Hepatic stellate cell (primary cell): ENCODE data around the gene KDM5A.
"Not testable (repeated sequence)": the region's sequence is repeated elsewhere in the genome, so short reads cannot be mapped to it uniquely, and the experiment has no call there.

Experiments used
- DNase-seq: peaks from one replicate; pipeline ENCODE4 v3.0.0; 2011; ENCODE audit warnings: low spot score

The KDM5A gene

GRCh38 chr12:238736-239398, 150.3 kb downstream of the KDM5A start:
- no peak for DNase-seq

GRCh38 chr12:238116-238515, 151.0 kb downstream of the KDM5A start:
- DNase-seq: no peak

- no peak for DNase-seq
Measured at GRCh38 chr12:237026-237815, 151.9 kb downstream of the KDM5A start.

DNA sequence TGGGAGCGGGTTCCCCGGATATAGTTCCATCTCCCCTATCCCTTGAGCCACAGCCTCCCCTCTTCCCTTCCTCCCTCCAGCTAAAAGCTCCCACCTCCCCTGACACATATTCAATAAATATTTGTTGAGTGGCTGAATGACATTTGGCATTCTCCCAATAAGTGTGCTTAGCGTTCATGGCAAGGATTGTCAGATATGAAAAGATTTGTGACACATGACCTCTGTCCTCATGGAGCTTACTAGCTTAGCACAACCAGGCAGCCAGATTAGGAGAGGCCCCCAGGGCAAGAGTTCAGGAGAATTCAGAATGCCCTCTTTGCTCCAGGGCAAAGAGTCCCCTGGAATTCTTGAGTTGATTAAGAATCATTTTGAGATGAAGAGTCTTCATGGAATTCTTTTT, 152.7 kb downstream of the KDM5A start:
- DNase-seq: no peak

DNA sequence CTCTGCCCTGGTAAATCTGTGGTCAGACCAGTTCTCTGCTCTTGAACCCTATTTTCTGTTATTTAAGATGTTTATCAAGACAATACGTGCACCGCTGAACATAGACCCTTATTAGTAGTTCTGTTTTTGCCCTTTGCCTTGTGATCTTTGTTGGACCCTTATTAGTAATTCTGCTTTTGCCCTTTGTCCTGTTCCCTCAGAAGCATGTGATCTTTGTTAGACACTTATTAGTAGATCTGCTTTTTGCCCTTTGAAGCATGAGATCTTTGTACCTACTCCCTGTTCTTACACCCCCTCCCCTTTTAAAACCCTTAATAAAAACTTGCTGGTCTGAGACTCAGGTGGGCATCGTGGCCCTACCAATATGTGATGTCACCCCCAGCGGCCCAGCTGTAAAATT, 153.2 kb downstream of the KDM5A start:
- DNase-seq: not testable (repeated sequence)

DNA sequence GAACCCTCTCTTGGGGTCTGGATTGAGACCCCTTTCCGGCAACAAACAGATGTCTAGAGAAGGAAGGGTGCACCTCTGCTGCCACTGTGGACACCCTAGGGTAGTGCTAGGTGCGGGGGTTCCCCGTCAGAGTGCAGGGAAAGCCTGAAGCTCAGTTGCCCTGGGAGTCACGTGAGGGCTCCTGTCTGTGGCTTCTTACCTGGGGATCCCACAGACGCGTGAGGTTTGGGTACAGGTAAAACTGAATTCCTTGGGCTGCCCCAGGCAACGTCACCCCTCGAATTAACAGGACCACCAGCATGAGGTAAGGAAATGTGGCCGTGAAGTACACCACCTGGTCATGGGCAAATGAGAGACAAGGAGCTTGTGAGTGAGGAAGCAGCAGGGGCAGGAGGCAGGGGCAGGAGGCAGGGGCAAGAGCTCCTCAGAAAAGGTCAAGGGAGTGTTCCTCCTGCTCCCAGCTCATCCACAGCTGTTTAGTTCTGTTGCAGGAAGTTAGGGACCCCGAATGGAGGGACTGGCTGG, 154.2 kb downstream of the KDM5A start:
- DNase-seq: no peak

- no peak for DNase-seq
Measured at GRCh38 chr12:234019-234418, 155.1 kb downstream of the KDM5A start.

GRCh38 chr12:233615-233968, 155.5 kb downstream of the KDM5A start:
- DNase-seq: no peak

DNA sequence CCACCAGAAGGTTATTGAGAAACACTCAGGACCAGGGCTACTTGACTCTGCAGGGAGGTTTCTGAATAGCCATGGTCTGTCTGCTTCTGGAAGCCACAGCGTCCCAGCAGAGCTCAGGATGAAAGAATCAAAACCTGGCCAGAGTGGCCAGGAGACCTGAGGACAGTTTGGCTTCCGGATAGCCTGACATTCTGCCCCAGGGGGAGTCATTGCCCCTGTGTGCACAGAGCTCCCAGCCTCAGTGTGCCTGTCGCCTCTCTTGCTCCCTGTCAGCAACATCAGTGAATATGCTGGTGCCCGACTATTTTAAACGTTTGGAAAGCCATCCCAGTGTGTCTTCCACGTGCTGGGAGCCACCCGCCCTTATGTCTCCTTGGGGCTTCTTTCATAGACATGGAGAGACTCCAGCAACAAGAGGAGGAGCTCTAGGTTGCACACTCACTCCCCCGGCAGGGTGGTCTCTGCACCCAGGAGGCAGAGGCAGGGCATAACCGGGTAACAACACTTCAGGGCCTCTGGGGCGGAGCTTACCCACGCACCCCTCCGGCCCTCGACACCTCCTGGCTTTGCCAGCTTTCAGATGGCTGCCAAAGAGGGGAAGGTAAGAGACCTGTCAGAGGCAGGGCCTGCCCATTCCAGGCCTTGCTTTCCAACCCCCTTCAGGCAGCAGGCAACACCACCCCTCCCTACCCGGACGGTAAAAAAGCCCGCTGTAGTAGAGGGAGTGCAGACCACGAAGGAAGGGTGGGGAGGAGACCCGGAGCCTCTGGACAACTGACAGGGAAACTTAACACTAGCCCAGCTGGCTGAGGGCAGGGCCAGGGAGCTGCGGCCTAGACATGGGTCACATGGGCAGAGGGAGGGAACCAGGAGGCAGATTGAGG, 156.1 kb downstream of the KDM5A start:
- no peak for DNase-seq

DNA sequence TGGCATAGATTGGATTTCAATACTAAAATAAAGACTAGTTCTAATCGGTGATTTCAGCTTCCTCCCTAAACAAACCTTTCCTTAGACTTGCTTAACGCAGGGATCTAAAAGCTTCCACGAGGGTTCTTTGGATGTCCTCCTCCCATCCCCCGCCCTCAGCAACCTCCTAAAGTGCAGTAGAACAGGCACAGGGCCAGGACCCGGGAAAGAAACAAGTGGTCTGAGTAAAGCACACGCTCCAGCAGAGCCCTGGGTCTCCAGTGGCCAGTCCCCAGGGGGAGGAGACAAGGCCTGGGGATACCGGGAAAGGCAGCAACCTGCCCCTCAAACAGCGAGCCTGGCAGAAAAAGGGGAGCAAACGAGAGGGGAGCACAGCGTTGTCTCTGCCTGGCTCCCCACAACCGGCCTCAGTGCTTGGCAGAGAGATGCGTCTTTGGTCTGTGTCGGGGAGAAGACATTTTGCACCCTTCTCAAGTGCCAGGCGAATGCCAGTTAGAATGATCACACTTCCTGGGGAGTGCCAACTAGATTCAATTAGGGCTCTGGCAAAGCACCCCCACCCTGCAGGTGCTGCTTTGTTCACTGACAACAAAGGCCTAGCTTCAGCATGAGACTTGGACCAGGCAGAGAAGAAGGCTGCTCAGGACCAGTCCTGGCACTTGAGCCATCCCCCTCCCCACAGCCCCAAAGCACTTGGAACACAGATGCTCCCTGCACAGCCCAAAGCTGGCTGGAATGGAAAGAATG, 158.0 kb downstream of the KDM5A start:
- no peak for DNase-seq
